BJ (cell line): ENCODE measurements around the gene SKA3. TPM values are rescaled to one million over a fixed set of nuclear protein-coding genes. Genes with fewer than 3 reads are reported as not detected.
"Not testable (repeated sequence)": the region's sequence is repeated elsewhere in the genome, so short reads cannot be mapped to it uniquely, and the experiment has no call there.

Experiments
- CTCF ChIA-PET: fragments of 350-600 bp; formaldehyde crosslinking; extraction: SDS; loops from one replicate; lab custom pipeline; 2021; ENCODE audit warnings: antibody characterized with exemption, inconsistent platforms; lab: Yijun Ruan, JAX
- POLR2A ChIA-PET: fragments of 300-600 bp; sonication (Branson Sonifier 250); formaldehyde crosslinking; extraction: SDS; loops from one replicate; lab custom pipeline; 2021; ENCODE audit warnings: antibody characterized with exemption; lab: Charles Lee
- DNase-seq: peaks from one replicate; pipeline ENCODE4 v3.0.0-alpha.2; 2011; ENCODE audit warnings: low read depth
- H3K27me3 ChIP-seq: 2 replicates; pipeline ENCODE4 v1.6.0; 2011; ENCODE audit warnings: low read length; ENCODE audit not compliant: control insufficient read depth, insufficient read depth
- H3K36me3 ChIP-seq: 2 replicates; pipeline ENCODE4 v1.5.1; 2011; ENCODE audit warnings: low read length; ENCODE audit not compliant: control insufficient read depth, insufficient read depth
- H3K4me3 ChIP-seq: 2 replicates; pipeline ENCODE4 v1.5.1; 2011; ENCODE audit warnings: low read depth, mild to moderate bottlenecking, control low read depth, low read length
- CTCF ChIP-seq: IDR thresholded peaks from 2 replicates; pipeline ENCODE4 v1.5.1; 2011; ENCODE audit warnings: low read depth, mild to moderate bottlenecking, control low read depth, inconsistent platforms, low read length, moderate library complexity; ENCODE audit not compliant: insufficient read depth
- polyA plus RNA-seq: library from polyadenylated mRNA; depleted of rRNA; stranded (reverse); fragments of >200 nt; gene quantifications from 2 replicates; pipeline ENCODE4 v1.2.3, GENCODE V29; 2011

The SKA3 gene
- polyA plus RNA-seq, 1 experiment = 5.9 TPM

DNA sequence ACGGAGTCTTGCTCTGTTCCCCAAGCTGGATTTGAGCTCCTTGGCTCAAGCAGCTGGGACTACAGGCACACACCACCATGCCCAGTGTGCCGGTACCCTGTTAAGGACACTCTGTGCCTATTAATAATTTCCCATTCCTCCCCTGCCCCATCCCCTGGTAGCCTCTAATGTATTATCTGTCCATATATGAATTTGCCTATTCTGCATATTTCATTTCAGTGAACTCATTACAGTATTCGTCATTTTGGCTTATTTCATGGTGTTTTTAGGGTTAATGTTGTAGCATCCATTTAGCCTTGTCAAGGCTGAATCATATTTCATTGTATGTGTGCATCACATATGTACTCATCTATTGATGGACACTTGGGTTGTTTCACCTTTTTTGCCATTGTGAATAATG lies 33.6 kb downstream of the SKA3 start:
- no peak for TF ChIP-seq CTCF
- Histone ChIP-seq H3K36me3 (peaks cover 5% of the 10 kb centered on the region), H3K4me3 (no peak overlapping the region), H3K27me3 (no peaks in the 10 kb centered on the region)
- DNase-seq = no peak
- CTCF ChIA-PET = no interaction called here
- POLR2A ChIA-PET = no interaction called here

- CTCF ChIA-PET = no interaction called here
- TF ChIP-seq CTCF = no peak
- Histone ChIP-seq H3K4me3 (peak overlapping the region; percentile 56), H3K27me3 (no peaks in the 10 kb centered on the region), H3K36me3 (peaks cover 1% of the 10 kb centered on the region; the same call in 1 of the 2 replicates)
- POLR2A ChIA-PET = no interaction called here
- DNase-seq = no peak
These were observed 37.0 kb downstream of the SKA3 start for GRCh38 chr13:21139374-21139773.

DNA sequence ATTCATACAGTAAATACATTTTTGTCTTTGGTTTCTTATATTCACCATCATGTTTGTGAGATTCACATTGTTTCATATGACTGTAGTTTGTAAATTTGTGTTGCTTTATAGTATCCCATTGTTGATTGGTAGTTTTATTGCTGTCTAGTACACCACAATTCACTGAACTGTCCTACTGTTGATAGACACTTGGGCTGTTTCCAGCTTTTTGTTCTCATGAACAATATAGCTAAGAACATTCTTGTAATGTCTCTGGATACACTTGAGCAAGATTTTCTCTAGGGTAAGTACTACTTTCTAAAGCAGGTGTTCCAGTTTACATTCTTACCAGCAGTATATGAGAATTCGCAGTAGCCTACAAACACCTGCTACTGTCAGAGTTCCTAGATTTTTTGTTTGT lies 37.8 kb downstream of the SKA3 start:
- Histone ChIP-seq H3K4me3 (no peak overlapping the region), H3K36me3 (peaks cover 1% of the 10 kb centered on the region; the same call in 1 of the 2 replicates), H3K27me3 (no peaks in the 10 kb centered on the region)
- DNase-seq = no peak
- no peak for TF ChIP-seq CTCF
- ChIA-PET POLR2A (interaction anchor here (0.6 kb wide), 1 partner anchor 329 kb away, joined by 3 read pairs; no protein-coding TSS in a partner anchor), CTCF (interaction anchor here (1.3 kb wide), 1 partner anchor 194 kb away, joined by 4 read pairs; no protein-coding TSS in a partner anchor)

DNA sequence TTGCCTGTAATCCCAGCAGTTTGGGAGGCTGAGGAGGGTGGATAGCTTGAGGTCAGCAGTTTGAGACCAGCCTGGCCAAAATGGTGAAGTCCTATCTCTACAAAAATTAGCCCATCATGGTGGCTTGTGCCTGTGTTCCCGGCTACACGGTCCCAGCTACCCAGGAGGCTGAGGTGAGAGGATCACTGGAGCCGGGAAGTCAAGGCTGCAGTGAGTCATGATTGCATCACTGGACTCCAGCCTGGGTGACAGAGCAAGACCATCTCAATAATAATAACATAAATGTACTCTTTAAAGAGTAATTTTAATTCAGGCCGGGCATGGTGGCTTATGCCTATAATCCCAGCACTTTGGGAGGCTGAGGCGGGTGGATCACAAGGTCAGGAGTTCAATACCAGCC lies 38.7 kb downstream of the SKA3 start:
- no peak for DNase-seq

DNA sequence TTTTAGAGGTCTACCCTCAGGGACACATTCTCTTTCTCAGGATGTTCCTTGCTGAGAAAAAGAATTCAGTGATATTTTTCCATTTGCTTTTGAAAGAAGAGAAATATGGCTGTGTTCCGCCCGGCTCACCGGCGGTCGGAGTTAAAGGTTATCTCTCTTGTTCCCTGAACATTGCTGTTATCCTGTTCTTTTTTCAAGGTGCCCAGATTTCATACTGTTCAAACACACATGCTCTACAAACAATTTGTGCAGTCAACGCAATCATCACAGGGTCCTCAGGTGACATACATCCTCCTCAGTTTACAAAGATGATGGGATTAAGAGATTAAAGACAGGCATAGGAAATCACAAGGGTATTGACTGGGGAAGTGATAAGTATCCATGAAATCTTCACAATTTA lies 40.5 kb downstream of the SKA3 start:
- POLR2A ChIA-PET, H3K36me3 ChIP-seq, DNase-seq, H3K27me3 ChIP-seq, H3K4me3 ChIP-seq: not testable (repeated sequence)
- CTCF ChIA-PET = interaction anchor here (4.8 kb wide), 1 partner anchor 192 kb away, joined by 20 read pairs; no protein-coding TSS in a partner anchor

More for the DNA sequence above, 38.7 kb downstream of the SKA3 start:
- ChIA-PET POLR2A (no interaction called here), CTCF (interaction anchor here (1.1 to 4.8 kb wide), 3 partner anchors 11 to 194 kb away, joined by 4 to 20 read pairs (median 4); no protein-coding TSS in a partner anchor)
- TF ChIP-seq CTCF = no peak
- H3K27me3 ChIP-seq = no peaks in the 10 kb centered on the region
- H3K4me3 ChIP-seq = no peak overlapping the region
- peaks cover under 1% of the 10 kb centered on the region; the same call in 1 of the 2 replicates for H3K36me3 ChIP-seq

GRCh38 chr13:21134475-21134874 lies 41.9 kb downstream of the SKA3 start:
- Histone ChIP-seq H3K27me3 (no peaks in the 10 kb centered on the region), H3K4me3 (no peak overlapping the region), H3K36me3 (no peaks in the 10 kb centered on the region)
- CTCF ChIA-PET = interaction anchor here (0.7 to 4.8 kb wide), 4 partner anchors 10 to 193 kb away, joined by 3 to 20 read pairs (median 4); no protein-coding TSS in a partner anchor
- DNase-seq = no peak
- POLR2A ChIA-PET = no interaction called here
- no peak for TF ChIP-seq CTCF
